Fibroblast of skin of right biceps (primary cell): ENCODE results near the gene MTIF3.
A peak's percentile ranks its signal among the peaks of the same experiment; 100 is the strongest.

ENCODE experiments used
- DNase-seq: peaks from one replicate; pipeline ENCODE4 v3.0.0-alpha.2; 2013

MTIF3 gene

DNA sequence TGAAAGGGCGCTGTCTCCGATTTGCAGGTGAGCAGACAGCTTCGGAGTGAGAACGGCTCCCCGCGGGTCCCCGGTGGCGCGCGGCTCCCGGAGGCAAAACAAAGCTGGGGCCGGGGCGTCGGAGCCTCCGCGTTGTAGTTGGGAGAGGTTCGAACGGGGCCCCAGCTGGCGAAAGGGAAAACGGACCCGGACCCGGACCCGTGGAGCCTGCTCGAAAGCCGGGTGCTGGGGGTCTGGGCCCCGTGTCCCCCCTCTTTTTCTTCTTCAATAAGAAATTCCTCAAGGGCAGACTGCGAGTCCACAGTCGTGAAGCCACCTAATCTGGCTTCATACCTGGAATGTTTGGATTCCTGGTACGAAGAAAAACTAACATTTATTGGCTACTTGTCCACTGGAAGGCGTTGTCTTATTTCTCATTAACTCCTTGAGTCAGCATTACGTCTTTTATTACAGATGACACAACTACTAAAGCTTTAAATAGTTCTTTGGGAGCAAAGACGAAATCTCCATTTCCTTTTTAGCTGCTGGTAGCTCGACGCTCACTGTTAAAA is 632 bp upstream of the MTIF3 start:
- DNase-seq: peak; percentile 51

DNA sequence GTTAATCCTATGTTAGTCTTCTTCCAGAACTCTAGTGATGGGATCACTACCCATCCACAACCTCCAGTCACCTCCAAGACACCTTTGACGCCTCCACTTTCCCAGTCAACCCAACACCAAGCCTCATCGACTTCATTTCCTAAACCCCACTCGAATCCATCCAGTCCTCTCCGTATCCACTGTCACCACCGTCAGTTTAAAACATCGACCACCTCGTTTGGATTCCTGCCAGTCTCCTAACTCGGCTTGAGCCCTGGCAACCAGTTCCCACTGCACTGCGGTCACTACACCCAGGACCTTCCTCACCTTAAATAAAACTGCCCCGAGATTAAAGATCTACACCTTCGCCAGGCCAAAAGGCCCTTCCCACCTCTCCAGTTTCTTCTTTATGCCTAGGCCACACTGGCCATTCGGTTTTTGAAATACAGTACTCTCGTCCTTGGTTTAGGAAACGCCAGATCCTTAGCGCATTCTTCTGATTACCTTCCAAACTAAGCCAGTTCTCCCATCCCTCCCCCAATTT is 1.2 kb downstream of the MTIF3 start:
- no peak for DNase-seq

DNA sequence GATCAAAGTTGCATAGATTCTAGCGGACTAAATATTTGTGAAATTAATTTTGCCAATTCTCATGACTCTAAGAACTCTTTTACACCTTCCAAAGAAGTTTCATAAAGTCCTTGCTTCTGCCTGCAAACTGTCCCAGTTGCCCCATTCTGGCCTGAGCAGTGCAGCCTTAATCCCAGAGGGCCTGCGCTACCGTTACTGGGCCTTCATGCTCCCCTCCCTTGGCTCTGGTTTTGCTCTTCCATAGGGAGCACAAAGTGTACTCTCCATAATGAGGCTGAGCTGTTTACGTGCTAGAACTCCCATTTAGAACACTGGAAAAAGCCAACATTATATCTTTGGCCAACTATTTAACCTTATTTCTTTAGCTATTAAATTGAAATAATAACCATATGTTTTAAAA is 2.1 kb downstream of the MTIF3 start:
- DNase-seq: no peak

DNA sequence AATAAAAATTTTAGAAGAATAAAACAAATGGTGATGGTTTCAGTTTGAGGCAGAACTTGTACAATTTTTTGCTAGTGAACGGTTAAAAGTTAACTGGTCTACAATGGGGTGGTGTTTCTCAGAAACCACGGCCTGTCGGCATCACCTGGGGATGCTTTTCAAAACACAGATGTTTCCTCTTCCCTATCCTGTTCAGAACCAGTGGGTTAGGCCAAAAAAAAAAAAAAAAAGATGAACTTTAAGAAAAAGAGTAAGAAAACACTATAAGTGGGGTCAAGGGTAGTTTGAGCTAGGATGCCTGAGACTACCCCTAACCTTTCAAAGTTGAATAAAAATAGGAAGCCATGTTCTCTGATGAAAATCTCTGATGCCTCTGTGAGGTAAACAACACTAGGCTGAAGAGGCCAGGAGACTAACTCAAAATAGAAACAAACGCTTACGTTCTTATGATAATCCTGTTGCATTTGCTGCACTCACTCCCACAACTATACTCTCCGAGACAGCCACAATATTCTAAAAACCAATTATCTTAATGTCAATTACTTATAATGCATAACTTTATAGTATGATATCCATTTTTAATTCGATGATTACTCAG is 3.3 kb downstream of the MTIF3 start:
- DNase-seq: no peak

DNA sequence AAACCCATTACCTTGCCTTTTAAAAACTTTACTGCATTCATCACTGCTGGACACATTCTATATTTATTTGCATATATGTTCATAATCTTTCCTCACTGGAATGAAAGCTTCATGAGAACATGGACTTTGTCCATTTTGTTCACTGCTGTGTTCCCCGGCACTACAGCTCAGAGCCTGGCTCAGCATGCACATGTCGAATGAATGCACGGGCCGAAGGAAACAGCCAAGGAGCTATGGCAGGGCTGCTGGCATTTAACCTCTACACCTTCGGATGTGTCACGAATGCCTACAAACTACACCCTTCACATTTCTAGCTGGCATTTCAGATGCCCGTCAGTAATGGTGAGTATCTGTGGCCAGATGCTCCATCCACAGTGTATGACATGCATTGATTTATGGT is 7.6 kb downstream of the MTIF3 start:
- DNase-seq: no peak

DNA sequence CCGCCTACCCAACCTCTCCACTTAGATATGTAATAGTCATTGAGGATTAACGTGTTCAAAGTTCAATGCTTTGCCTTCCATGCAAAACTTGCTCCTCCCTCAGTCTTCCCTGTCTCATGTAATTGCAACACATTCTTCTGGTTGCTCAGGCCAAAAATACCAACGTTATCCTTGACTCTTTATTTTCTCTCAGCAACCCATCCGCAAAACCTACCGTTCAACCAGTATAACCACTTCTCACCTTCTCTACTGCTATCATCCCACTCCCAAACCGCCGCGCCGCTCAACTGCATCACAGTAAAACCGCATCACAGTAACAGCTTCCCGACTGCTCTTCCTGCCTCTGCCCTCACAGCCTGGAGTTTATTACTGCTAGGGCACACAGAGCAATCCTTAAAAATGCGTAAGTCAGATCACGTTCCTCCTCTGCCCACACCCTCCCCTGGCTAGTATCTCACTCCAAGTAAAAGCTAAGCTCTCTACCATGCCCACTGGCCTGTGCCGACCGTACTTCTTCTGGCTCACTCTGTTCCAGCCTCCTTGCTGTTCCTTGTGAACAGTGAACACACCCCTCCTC is 8.2 kb downstream of the MTIF3 start:
- DNase-seq: no peak

DNA sequence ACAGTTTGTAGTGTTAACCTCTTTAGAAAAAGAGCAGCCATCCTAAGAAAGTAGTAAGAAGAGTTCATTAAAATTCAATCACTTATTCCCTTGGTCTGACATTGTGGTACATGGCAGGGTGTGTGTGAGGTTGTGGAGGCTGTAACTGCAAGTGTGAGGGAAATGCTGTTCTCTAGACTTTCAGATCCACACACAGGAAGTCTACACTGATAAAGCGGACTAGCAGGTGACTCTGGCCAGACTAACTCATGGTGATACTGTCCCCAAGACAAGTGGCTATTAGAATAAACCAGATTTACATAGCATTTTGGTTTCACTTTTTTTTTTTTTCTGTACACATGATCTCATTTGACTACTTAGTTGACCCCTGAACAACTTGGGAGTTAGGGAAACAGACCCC is 10.0 kb downstream of the MTIF3 start:
- DNase-seq: no peak

DNA sequence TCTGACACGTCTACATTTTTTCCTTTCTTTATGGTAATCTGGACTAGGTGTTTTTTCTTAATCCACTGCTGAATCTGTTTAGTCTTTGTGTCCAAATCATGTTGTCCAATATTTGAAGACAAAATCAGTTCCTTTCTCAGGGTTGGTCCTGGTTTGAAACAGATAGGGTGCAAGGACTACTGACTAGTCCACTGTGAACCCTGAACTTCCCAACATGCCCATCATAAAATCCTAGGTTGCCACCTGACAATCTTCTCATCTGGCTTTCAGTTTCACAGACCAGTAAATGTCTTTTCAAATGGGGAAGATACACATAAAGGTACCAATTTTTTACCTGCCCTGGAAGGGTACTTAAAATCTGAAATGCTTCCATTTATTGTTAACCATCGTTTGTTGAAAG is 13.2 kb downstream of the MTIF3 start:
- DNase-seq: no peak

DNA sequence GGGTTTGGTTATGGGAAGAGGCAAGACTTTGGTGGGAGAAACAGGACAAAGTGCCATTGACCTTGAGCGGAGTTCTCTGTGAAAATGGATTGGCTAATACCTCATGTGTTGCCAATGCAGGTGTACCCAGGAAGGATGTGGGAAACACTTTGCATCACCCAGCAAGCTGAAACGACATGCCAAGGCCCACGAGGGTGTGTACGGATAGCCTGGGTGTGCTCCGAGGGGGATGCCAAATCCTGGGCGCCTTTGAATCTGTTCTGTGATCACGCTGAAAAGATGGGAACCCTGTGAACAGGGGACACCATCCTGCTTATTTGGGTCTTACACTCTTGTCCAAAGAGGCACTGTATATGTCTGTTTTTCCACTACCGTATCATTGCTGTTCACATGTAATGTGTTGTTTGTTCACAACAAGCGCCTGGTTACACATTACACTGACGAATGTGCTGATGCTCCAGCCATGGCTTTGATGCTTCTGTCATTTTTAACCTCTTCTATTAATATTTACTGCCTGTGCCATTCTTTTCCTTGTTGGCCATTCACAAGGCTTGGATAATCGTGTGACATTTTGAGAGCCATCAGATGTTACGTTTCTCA is 17.7 kb downstream of the MTIF3 start:
- DNase-seq: no peak

DNA sequence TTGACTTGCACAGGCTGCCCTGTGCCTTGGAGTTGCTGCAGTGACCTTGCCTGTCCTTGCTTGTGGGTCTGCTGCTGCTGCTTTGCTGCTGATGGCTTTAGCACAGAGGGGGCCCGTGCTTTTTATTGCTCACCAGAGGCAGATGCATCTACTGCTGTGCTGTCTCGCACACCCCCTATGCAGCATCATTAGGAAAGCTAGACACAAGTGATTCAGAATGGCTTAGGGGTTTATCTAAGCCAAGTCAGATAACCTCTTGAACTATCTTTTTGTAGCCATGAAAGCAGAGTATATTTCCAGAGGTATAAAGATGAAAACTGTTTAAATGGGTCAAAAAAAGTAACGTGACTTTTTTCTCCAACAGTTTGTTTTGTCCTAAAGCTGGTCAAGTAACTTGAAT is 18.2 kb downstream of the MTIF3 start:
- DNase-seq: no peak

DNA sequence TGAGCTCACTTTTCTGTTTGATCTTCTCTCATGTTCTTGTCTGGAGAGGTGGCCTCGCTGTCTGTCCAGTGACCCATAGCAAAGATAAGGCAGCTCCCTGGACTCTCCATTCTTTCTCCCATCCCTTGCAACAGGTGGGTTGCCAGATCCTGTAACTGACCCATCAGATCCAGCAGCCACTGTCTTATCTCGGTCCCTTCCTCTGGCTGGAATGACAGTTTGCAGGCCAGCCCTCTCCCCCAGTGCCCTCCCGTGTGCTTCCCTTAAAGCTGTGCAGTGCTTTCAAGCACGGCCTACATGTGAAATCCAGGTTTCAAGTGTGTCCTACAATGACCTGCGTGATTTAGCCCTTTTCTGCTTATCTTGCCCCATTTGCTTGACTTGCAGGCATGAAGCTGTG is 22.2 kb downstream of the MTIF3 start:
- DNase-seq: no peak

DNA sequence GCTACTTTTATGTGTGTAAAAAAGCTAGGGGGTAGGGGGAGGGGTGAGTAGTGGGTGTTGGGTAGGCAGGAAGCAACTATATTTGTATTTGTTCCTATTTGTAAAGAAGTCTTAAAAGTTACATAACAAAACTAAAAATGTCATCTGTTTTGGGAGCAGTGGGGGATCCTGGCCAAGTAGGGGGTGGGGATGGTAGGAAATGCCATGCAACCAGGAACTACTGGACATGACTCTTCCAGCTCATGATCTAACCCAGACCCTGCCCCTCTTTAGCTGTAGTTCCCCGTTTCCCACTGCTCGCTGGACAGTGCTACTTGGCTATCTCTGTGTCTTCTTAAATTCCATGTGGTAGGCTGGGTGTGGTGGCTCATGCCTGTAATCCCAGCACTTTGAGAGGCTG is 22.7 kb downstream of the MTIF3 start:
- no peak for DNase-seq

DNA sequence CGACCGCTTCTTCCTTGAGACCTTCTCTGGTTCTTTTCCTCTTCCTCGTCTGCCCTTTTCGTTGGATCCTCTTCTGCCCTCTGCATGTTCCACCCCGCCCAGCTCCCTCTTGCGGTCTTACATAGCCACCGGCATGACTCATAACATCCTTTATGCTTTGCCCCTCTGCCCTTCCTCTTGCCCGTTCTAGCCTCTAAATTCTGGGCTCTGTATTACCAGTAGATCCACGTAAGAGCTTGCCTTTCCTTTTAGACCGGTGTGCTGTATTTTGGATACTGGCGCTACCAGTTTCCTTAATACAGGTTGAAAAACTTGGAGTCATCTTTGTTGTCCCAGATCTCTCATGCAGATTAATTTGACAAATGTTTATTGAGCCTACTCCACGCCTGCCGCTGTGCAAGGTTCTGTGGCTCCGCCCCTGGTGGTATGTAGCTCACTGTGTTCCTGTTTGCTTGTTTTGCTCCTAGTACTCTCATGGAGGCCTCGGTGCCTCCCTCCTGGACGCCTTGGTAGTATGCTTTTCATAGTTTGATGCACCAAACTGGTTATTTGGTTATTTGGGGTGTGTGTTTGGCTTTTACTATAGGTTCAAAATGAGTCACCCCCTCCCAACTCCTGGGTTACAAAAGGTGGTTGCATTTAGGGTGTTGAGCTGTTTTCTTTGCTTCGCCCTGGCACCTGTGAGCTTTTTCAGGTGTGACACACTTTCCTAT is 24.3 kb downstream of the MTIF3 start:
- DNase-seq: peak; percentile 70

DNA sequence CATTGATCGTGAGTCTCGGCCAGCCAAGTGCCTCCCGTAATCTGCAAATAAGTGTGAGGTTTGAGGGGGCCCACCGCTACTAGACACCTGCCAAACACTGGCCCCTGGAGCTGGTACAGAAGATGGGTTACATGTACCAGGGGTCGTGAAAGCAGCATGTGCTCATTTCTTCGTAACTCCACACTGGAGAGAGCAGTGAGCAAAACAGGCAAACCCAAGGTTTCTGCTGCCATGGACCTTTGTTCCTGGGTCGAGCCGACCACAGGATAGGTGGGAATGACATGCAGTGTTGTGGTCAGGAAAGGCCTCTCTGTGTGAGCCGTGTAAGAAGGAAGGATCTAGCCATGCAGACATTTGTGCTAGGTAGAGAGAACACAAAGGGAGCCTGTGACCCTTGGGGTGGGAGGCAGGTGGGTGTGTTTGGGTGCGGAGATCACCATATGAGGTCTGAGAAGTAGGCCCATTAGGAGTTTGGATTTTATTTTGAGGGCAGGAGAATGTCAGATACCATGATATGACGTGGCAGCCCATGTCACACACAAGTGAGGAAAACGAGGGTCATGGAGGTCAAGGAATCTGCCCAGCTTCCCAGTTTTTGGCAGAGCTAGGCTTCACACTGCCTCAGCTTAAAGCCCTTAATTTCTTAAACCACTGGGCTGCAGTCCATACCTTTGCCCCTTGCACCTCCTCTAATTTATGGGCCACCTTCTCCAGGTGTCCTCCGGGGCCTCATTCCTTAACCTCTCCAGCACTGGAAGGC is 25.0 kb downstream of the MTIF3 start:
- DNase-seq: no peak

DNA sequence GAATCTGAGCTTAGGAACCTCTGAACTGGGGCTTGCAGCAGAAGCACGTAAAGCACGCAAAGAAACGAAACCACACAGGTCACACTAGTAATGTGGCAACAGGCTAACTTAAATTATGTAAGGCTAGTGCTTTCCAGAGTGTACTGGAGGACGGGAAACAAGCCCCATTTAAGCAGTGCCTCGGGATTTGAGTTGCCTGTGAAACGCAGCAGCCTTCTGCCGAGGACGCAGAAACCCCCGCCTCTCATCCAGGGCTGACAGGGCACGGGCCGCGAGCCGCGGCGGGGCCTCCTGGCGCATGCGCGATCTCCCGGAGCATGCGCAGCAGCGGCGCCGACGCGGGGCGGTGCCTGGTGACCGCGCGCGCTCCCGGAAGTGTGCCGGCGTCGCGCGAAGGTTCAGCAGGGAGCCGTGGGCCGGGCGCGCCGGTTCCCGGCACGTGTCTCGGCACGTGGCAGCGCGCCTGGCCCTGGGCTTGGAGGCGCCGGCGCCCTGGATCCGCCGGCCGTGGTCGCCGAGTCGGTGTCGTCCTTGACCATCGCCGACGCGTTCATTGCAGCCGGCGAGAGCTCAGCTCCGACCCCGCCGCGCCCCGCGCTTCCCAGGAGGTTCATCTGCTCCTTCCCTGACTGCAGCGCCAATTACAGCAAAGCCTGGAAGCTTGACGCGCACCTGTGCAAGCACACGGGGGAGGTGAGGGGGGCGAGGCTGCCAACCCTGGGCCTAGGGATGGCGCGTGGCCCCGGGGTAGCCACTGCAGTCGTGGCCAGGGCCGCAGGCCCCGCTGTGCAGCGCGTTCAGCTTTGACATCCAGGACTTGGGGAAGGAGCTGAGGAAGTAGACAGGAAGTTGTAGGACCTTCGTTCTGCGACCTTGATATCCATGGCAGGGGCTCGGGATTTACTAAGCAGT is 25.9 kb downstream of the MTIF3 start, which contains the start of gene GTF3A:
GTF3A (plus strand) TSS at position 374 of the 912 bp plus-strand sequence.
- DNase-seq: peak; percentile 85

DNA sequence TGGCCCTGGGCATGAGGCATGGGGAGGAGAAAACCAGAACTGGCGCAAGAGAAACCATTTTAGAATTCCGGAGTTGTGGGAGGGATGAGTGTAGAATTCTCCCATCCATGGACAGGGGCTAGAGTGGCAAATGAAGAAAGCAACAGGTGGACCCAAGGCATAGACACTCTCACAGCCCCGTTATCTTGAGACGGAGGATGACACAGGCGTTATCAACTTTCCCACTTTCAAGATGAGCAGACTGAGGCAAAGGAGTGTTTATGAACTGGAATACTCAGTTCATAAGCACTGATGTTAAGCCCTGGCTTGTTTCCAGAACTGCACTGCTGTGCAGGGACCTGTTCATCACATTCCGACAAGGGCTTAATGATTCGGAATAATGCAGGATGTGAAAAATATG is 27.0 kb downstream of the MTIF3 start:
- peak; percentile 4 for DNase-seq

DNA sequence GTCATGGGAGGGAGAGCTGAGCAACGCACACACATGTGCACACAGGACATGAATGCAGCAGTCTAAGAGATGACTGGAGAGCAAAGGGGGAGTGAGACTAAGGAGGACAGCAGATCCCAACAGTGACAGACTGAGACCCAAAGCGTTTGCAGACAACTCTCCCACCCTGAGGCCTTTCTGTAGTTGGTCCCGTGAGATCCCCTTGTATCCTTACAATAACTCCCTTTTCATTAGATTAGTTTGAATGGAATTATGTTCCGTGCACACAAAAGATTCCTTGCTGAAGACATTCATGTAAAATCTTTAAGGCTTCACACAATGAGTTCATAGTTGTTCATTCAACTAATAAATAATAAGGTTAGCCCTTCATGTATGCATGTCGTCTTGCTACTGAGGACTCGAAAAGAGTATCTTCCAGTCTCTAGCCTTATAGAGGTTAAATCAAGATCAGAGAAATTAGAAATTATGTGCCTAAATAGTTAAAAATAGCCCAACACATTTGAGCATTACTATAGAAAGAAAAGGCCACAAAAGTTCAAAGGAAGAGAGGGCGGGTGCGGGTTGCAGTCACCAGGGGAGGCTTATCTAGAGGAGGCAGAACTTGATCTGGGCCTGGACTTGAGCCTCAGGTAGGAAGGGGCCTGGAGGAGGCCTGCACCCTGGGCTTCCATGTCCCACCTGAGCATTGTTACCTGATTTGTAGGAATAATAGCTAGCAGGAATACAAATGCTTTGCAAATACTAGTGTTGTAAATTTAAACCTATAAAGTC is 29.1 kb downstream of the MTIF3 start:
- no peak for DNase-seq

DNA sequence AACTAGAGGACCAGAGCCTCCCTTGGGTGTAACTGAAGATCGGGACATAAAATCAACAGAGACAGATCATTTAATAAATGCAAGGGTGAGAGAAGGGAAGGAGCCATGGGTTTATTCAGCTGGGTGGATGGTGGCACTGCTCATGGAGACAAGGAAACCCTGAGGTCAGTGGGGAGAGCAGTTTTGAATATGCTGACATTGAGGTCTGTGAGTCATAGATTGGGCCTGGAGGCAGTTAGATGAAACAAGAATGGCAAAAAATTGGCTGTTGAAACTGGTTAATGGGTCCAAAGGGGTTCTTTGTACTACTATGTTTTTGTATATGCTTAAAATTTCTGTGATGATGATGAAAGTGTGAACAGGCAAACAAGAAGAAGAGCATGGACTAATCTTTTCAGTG is 31.0 kb downstream of the MTIF3 start:
- no peak for DNase-seq

DNA sequence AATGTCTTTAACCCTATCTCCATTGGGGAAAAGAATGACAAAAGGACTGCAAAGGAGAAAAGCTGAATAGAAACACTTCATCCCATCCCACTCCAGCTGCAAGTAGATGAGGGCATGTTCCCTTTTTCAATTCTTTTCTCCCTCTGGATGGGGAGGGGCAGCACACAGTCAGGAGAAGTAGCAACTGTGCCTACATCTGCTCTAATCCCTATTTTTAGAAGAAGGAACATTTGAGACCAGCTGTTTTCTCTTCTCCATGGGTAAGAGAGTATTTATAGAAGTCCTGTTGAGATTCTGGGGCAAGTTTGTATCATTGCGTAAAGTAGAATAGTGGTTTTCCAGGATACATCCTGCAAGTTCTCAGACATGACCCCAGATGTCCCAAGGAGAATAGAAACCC is 35.2 kb downstream of the MTIF3 start:
- no peak for DNase-seq

DNA sequence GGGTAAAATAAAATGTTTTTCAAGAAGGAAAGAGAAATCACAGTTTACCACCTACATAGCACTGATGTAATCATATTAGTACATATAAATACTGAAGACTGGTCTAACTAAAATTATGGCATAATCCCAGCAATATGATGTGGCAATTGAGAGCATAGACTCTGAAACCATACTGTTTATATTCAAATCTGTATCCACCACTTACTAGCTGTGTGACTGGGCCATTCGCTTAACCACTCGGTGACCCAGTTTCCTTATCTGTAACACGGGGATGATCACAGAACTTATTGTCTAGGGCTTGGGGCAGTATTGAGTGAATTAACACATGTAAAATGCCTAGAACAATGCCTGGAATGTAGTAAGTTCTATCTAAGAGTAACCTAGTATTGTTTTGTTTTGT is 39.0 kb downstream of the MTIF3 start:
- no peak for DNase-seq

DNA sequence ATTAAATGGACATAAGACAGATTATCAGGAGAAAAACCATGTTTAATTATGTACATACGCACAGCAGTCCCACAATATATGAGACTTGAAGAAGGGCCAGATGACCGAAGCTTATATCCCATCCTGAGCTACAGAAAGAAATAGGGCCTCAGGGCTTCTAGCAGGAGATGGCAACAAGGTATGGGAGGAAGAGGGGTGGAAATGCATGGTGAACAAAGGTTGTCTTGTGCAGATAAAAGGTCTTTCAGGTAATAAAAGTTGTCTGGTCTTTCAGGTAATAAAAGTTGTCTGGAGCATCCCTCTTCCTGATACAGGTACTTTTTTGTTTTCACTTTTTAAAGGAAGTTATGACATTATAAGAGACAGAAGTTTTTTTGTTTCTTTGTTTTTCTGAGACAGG is 41.4 kb downstream of the MTIF3 start:
- no peak for DNase-seq
